HG03521 (cell line): ENCODE measurements around the gene CCNF.
"Not testable (repeated sequence)": the region's sequence is repeated elsewhere in the genome, so short reads cannot be mapped to it uniquely, and the experiment has no call there.

Source experiments
- ATAC-seq: cut with Tn5 transposase; IDR thresholded peaks from one replicate; pipeline ENCODE4 v1.9.1; 2021; ENCODE audit warnings: mild to moderate bottlenecking, moderate library complexity; ENCODE audit not compliant: unreplicated experiment

Gene CCNF

DNA sequence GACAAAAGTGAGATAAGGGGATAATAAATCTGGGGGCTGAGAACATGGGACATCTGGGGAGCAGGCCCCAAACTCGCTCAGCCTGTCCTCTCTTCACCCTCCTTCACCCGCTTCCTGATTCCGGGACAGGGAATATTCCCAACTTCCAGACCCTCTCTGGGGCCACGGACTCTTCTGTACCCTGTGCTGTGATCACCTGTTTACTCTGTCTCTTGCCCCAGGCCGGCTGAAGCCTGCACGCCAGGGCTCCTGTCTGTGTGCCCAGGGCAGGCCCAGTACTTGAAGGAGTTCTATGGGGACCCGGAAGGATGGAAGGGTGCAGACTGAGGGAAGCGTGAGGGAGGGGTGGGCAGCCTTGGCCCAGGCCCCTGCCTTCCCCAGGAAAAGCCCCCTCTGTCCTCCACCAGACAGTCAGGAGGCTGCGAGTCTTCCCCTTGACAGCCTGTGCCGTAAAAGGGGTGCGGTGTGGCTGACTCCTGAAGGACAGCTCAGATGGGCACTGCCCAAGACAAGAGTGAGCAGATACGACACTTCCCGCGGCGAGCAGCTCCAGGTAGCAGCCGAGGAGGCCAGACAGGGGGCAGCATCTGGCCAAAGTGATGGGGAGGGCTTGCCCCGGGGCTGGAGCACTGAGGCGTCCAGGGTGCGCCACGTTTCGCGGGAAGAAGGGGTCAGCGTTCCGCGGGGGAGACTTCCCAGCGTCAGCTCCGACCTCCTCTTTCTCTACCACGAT is 1.0 kb upstream of the CCNF start:
- peak; percentile 5 for ATAC-seq

DNA sequence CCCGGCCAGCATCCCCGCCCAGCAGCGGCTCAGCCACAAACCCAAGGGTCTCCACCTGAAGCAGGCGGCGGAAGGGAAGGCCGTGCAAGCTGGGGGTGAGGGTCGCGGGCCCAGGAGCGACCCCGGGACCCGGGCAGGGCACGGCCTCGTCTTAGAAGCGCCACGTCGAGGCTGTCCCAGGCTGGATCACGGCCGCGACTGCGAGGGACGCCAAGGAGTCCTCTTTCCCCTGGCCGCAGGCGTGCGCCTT is 538 bp upstream of the CCNF start:
- no peak for ATAC-seq

DNA sequence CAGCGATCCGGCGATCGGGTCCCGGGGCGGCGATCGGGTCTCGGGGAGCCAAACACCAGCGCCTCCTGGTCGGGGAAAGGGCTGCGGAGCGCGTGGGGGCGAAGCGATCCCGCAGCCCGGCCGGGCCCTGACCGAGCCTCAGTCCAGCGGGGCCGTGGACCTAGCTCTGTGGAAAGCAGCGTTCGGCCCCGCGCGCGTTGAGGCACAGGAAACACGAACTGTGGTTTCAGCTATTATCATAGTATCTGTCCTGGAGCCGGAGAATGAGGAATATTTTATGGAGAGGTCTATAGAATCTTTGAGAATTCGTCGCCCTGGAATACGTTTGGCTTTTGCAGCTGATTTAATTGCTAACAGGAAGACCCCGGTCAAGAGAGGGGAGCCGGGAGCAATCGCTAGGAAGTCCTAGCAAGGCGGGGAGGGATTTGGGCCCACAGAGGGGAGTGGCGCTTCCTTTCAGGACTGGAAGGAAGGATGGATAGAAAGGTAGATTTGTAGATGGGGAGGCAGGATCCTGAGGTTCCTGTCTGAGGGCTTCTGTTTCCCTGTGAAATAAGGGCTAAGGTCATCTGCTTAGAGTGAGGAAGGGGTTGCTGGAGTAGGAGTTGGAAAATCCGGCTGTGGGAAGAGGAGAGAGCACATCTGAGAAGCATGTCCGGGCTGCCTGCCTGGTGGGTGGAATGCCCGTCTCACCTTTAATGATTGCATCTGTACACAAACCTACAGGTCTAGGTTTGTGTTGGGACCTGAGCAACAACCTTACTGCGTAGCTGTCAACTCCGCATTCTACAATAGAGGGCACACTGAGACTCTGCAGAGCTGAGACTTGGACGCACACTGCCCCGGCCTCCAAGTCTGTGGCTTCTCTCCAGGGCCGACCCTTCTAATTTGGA is 770 bp downstream of the CCNF start:
- ATAC-seq: peak; percentile 19

DNA sequence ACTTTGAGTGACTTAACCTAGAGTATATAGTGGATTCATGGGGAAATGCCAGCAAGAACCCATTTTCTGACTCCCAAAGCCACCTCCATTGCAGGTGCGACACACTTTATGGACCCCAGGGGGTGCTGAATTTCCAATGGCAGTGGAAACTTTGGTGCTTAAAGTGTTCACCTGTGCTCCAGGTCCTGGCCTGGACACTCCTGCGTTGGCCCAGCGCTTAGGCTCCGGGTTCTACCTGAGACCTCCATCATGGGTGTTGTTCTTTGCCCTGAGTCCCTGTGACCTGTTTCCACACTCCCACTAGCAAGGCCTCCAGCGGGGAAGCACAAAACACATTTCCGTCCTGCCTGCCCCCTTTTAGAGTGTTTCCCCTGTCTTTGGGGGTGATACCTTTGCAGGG is 3.0 kb downstream of the CCNF start:
- ATAC-seq: no peak

DNA sequence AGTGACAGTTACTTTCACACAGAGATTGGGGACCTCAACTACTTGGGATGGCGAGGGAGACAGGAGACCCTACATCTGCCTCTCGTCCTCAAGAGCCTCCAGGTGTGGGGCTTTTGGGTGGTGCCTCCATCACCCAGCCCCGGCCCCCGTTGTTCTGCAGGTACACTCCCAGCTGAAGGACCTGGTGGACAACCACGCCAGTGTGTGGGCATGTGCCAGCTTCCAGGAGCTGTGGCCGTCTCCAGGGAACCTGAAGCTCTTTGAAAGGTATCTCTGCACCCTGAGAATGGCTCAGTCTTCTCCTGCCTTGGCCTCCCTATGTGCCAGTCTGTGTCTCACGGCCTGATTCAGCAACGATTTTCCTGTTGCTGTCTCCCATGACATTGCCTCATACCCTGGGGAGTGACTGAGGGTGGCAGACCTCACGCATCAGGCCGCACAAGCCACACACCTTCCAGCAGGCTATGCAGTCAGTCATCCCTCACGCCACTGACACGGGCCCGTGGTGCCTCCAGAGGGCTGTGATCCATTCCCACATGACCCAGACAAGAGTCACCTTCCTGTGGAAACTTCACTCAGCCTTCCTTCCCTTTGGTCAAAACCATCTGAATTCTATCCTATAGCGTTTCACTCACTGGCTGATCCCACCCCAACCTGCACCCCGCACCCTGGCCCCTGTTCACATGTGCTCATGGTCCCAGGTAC is 3.7 kb downstream of the CCNF start:
- no peak for ATAC-seq

DNA sequence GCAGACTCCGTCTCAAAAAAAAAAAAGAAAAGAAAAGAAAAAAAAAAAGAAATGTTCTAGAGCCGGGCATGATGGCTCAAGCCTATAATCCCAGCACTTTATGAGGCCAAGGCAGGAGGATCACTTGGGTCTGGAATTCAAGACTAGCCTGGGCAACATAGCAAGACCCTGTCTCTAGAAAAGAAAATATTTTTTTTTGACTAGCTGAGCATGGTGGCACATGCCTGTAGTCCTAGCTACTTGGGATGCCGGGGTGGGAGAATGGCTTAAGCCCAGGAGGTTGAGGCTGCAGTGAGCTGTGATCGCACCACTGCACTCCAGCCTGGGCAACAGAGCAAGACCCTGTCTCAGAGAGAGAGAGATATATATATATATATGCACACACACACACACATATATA is 6.0 kb downstream of the CCNF start:
- not testable (repeated sequence) for ATAC-seq

DNA sequence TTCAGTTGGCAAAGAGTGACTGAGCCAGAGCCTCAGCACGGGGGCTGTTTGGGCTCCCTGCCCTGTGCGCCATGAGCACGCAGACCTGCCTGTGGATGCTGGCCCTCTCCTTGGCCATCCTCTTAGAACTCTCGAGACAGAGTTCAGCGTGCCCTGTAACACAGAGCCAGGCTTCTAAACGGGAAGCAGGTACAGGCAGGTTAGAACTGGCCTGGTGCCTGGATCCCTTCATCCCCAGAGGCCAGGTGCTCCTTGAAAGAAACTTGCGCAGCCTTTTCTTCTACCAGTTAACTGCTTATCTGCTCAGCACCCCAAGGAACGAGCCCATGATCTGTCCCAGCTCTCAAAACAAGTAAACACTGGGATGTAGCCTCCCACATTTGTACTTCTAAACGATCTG is 6.9 kb downstream of the CCNF start:
- no peak for ATAC-seq

DNA sequence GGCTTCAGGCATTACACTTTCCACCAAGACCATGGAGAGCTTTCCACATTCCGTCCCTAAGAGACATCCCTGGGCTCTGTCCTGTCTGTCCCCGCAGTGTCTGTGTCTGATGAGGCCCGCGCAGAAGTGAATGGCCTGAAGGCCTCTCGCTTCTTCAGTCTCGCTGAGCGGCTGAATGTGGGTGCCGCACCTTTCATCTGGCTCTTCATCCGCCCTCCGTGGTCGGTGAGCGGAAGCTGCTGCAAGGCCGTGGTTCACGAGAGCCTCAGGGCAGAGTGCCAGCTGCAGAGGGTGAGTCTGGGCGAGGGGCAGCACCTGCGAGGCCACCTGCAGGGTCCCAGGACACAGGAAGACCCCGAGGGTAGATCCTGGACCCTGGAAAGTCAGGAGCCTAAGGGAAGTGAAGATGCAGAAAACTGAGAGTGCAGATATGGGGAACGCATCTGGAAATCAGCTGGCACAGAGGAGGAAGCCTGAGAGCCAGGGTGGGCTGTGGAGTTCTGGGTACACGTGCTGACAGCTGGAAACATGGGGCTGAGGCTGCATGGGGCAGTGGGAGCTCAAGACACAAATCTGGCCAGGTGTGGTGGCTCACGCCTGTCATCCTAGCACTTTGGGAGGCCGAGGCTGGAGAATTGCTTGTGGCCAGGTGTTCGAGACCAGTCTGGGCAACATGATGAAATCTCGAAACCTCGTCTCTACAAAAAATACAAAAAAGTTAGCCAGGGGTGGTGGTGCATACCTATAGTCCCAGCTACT is 8.0 kb downstream of the CCNF start:
- no peak for ATAC-seq

DNA sequence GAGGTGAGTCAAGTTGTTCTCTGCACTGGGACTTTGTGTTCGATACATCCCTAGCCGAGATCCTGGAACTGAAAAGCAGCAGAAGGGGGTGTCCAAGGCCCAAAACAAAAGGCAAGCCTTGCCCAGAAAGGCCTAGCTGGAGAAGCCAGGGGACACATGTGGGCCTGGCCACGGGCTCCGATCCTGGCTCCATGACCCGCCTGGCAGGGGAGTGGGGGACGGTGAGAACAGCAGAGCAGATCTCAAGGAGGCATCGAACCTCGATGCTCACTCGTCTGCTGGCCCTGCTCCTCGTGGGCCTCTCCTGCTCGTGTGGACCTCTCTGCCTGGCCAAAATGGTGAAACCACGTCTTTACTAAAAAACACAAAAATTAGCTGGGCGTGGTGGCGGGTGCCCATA is 8.9 kb downstream of the CCNF start:
- ATAC-seq: no peak

DNA sequence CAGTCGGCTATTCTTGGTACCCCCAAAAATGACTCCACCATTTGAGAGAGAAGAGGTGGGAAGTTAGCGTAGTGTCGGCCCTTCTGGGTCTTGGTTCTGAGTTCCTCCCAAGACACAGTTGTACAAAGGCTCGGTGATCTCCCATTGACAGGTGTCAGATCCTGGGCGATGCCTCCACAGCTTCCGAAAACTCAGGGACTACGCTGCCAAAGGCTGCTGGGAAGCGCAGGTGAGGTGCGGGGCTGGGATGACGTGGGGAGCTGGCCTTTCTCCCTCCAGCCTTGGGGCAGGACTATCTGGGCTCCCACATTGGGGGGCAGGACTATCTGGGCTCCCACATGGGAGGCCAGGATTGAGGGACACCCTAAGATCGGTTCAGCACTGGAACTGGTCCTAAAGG is 10.4 kb downstream of the CCNF start:
- no peak for ATAC-seq

DNA sequence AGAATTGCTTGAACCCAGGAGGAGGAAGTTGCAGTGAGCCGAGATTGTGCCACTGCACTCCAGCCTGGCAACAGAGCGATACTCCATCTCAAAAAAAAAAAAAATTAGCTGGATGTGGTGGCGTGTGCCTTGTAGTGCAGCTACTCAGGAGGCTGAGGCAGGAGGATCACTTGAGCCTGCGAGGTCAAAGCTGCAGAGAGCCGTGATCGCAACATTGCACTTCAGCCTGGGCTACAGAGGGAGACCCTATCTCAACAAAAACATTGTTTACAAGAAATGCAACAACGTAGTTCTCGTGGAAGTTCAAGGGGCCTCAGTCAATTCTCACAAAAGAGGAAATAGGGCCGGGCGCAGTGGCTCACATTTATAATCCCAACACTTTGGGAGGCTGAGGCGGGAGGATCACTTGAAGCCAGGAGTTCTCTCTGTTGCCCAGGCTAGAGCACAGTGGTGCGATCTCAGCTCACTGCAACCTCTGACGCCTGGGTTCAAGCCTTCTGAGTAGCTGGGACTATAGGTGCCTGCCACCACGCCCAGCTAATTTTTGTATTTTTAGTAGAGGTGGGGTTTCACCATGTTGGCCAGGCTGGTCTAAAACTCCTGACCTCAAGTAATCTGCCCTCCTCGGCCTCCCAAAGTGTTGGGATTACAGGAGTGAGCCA is 12.0 kb downstream of the CCNF start:
- ATAC-seq: not testable (repeated sequence)

DNA sequence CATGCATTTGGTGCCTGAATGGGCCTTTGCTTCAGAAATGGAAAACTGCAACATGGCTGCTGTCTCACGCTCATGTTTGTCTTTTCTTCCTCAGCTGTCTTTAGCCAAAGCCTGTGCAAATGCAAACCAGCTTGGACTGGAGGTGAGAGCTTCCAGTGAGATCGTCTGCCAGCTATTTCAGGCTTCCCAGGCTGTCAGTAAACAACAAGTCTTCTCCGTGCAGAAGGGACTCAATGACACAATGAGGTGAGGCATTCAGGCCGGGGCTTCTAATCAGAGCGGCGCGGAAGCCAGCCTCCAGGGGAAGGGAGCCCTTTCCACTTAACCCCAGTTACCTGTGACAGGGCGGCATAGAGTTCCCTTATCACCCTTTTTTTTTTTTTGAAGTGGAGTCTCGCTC is 14.3 kb downstream of the CCNF start:
- no peak for ATAC-seq

DNA sequence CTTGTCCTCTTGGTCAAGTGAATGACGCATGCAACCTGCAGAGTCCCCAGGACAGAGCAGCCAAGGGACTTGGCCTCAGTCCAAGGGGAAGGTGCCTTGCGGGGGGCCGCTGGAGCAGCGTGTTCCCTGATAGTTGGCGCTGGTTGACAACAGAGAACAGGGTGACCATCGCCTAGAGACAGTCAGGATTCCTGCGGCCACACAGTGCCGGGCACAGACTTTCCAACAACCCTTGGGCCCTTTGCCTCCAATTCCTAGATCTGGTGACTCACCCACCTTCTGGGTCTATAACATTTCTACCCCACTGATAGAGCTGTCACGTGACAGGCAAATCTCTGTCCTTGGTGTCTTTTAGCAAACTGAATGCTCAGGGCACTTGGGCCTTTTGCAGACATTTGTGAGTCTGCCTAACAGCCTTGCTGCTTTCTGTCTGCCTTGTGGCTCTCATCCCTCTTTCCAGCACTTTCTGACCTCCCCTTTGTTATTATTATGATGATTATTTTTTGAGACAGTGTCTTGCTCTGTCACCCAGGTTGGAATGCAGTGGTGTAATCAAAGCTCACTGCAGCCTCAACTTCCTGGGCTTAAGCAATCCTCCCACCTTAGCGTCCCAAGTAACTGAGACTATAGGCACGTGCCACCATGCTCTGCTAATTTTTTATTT is 18.8 kb downstream of the CCNF start:
- no peak for ATAC-seq

DNA sequence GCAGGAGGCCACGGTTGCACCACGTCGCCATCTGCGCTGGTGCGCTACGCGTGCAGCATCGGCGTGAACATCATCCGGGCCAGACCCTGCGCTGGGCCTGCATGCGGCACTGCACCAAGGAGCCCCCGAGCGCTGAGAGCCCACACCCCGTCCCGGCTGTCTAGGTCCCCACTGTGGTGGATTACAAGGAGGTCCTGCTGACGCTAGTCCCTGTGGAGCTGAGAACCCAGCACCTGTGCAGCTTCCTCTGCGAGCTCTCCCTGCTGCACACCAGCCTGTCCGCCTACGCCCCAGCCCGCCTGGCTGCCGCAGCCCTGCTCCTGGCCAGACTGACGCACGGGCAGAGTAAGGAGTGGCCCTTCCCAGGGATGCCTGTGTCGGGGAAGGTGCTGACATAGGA is 19.9 kb downstream of the CCNF start:
- ATAC-seq: no peak

DNA sequence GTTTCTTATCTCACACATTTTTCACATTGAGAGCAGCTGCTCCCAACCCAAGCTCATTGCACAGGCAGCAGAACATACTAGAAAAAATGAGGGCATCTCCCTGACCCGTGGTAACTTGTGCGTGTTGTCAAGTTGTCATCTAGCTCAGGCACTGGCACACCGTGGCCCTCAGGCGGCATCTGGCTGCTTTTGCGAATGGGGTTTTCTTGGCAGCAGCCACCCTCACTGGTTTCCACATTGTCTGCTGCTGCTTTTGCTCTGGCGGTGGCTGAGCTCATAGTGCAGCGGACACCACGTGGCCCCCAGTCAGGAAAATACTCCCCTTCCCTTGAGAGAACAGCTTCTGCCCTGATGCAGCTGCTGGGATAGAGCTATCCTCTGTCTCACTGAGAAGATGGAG is 21.3 kb downstream of the CCNF start:
- ATAC-seq: no peak

DNA sequence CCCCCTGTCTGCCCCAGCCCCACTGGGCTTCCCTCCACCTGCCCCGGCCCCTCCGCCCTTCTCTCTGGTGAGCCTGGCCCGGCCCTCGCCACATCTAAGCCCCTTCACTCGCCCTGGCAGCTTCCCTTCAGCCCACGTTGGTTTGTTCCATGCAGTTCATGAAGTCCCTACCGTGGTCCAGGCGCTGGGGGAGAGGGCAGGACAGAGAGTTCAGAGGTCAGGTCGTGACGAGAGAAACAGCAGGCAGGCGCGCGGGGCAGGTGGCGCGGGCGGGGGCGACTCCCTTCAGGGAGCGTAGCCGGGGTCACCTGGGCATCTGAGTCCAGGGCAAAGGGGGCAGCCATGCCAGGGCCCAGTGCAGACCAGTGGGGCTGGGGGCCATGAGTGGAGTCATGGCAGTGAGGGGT is 21.7 kb downstream of the CCNF start:
- no peak for ATAC-seq

DNA sequence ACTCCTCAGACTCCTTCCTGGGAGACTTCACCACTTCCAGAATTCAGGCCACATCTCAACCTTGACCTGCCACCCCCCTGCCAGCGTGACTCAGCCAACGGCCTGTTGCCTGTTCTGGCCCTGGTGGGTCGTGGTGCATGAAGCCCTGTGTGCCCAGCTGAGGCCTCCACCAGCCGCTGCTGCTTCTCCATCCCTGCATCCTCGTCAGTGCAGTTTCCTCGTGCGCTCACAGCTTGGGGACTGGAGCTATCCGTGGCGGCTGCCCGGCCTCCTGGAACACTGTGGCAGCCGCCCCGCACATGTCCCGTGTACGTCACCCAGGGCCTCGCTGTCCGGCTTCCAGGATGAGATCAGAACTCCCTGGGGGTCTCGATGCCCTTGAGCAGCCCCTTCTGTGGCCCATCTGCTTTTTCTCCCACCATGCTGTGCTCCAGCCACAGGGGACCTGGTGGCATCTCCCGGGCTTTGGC is 22.6 kb downstream of the CCNF start:
- no peak for ATAC-seq

DNA sequence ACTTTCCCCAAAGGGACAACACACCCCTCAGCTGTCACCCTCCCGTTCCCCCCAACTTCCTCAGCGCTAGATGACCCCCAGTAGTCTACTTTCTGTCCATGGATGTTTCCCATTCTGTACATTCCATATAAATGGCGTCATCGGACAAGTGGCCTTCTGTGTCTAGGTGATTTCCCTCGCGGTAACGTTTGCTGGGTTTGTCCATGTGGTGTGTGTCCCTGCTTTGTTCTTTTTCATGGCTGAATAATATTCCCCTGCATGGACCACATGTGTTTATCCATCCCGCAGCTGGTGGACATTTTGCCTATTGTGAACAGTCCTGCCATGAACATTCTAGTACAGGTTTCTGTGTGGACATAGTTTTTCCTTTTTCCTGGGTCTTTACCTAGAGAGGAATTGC is 23.4 kb downstream of the CCNF start:
- ATAC-seq: no peak

DNA sequence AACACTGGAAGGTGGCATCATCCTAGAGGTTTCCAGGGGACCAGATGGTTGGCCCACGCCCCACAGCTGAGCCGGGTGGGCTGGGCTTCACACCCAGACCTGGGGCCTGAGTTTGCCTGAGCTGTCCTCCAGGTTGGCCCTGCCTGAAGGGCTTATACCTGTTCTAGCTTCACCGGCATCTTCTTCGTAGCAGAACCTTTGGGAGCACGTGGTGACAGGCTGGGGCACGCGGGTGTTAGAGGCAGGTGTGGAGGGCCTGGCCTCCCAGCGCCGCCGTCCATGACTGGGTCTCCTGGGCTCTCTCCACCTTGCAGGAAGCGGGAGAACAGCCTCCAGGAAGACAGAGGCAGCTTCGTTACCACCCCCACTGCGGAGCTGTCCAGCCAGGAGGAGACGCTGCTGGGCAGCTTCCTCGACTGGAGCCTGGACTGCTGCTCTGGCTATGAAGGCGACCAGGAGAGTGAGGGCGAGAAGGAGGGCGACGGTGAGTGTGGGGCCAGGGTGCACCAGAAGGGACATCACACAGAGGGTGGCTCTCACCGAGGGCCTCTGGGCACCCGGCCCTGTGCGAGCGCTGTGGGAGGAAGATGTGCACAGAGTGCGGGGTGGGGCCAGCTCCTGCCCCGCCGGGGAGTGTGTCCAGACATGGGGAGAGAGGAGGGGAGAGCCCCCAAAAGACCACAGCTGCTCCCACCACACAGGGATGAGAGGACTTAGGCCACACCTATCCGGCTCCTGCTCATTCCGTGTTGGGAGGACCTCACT is 26.0 kb downstream of the CCNF start:
- no peak for ATAC-seq
